H1 (cell line): ENCODE results near the gene RGS6. TPM values are rescaled to one million over a fixed set of nuclear protein-coding genes. Genes with fewer than 3 reads are reported as not detected.

ENCODE experiments used
- CBX8 ChIP-seq: fragments of 300-800, 300-1000 bp; sonication (generic); IDR thresholded peaks from 2 replicates; pipeline ENCODE4 v1.7.1; 2016; ENCODE audit warnings: low read depth, low read length, borderline replicate concordance
- FOSL1 ChIP-seq: IDR thresholded peaks from 2 replicates; pipeline ENCODE4 v1.6.1; 2011; ENCODE audit warnings: mild to moderate bottlenecking, low read depth, low read length, moderate library complexity; ENCODE audit not compliant: insufficient read depth
- JUND ChIP-seq: IDR thresholded peaks from 2 replicates; pipeline ENCODE4 v1.6.1; 2011; ENCODE audit warnings: mild to moderate bottlenecking, improper control_type of control experiment, low read length
- PHF8 ChIP-seq: fragments of 200-600 bp; sonication (generic); conservative IDR thresholded peaks from 2 replicates; pipeline ENCODE4 v1.7.1; 2012; ENCODE audit warnings: low read depth, mild to moderate bottlenecking, inconsistent platforms, low read length, moderate library complexity
- POLR2AphosphoS5 ChIP-seq: IDR thresholded peaks from 2 replicates; pipeline ENCODE4 v1.6.1; 2011; ENCODE audit warnings: low read depth, low read length
- RAD21 ChIP-seq, 2 experiments: IDR thresholded peaks in 1 of 2; conservative IDR thresholded peaks in 1 of 2; 2 replicates each; pipeline ENCODE4 v1.6.1; 2011; ENCODE audit warnings: low read depth in 2 of 2, low read length in 2 of 2, improper control_type of control experiment in 1 of 2, inconsistent platforms in 1 of 2, mild to moderate bottlenecking in 1 of 2, moderate library complexity in 1 of 2
- RFX5 ChIP-seq: IDR thresholded peaks from 2 replicates; pipeline ENCODE4 v1.6.1; 2011; ENCODE audit warnings: low read depth, low read length, improper control_type of control experiment, borderline replicate concordance
- RXRA ChIP-seq: IDR thresholded peaks from 2 replicates; pipeline ENCODE4 v1.6.1; 2011; ENCODE audit warnings: low read depth, mild to moderate bottlenecking, low read length, moderate library complexity; ENCODE audit not compliant: insufficient read depth
- SP4 ChIP-seq: IDR thresholded peaks from 2 replicates; pipeline ENCODE4 v1.6.1; 2012; ENCODE audit warnings: low read length, inconsistent platforms
- SUZ12 ChIP-seq: fragments of 200-600 bp; sonication (generic); IDR thresholded peaks from 2 replicates; pipeline ENCODE4 v1.6.1; 2012; ENCODE audit warnings: mild to moderate bottlenecking, inconsistent platforms, low read length, moderate library complexity, mixed read lengths
- TAF7 ChIP-seq: optimal IDR thresholded peaks from 2 replicates; pipeline ENCODE3; 2011; ENCODE audit warnings: low read depth, mild to moderate bottlenecking, inconsistent platforms, low read length, moderate library complexity, borderline replicate concordance
- TCF12 ChIP-seq: IDR thresholded peaks from 2 replicates; pipeline ENCODE4 v1.6.1; 2011; ENCODE audit warnings: low read depth, mild to moderate bottlenecking, low read length
- polyA plus RNA-seq, 7 experiments: library from polyadenylated mRNA; depleted of rRNA in 3 of 7; stranded (reverse) in 5 of 7; unstranded in 2 of 7; fragments of >200 nt in 5 of 7; fragments of 200-250 nt in 2 of 7; gene quantifications; 1 replicate in 5 of 7; 2 replicates in 1 of 7; 4 replicates in 1 of 7; pipeline versions ENCODE4 v1.2.1 to v1.2.3, GENCODE V29; 2011 to 2013; ENCODE audit warnings: missing spikeins in 2 of 7, mixed read lengths in 2 of 7
- total RNA-seq: library from RNA; stranded (reverse); fragmentation: NEBNext Ultra II Directional; extraction: Animal tissue kit (Norgen Biotek cat#: 25700); gene quantifications from 2 replicates; pipeline ENCODE4 v1.2.1, GENCODE V29; 2021

The RGS6 gene
- total and polyA plus RNA-seq, 2 of the 8 experiments (the other 6 are each of a cell fraction or from before 2014, with no cell fraction given) = 0.26 to 1.1 TPM

DNA sequence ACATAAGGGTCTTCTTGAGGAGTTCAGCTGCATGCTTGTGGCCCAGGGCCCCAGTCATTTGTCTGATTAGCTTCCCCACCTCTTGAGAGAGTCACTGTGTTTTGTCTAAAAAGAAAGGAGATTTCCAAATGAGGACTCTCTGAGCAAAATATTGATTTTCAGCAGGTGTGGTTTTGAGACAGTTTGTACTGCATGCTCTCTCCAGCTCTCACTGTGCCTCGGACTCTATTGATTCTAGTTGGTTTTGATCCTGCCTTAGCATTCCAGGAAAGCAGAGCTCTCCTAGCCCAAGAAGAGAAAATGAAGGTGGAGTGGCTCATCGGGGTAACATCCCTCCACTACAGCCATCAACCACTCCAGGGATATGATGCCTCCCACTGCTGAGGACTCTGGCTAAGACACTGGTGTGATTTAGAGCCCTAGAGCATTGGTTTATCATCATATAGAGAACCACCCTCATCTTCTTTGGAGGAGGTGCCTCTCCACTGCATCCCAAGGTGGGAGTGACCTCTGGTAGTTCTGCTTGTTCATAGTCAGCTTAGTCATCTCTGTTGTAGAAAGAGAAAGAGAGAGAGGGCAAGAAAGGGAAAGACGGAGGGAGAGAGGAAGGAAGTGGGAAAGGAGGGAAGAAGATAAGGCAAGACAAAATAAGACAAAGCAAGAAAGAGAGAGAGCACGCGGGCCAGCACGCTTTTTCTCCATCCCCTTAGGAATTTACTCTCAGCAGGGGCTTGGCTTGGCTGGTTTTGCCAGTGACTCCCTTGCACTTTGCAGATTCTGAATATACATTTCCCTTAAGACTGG lies 596.0 kb downstream of the RGS6 start (continued):
- no peak for TF ChIP-seq PHF8
- no peak for TF ChIP-seq RXRA
- no peak for TF ChIP-seq TCF12
- no peak for TF ChIP-seq SP4
- no peak for TF ChIP-seq RFX5
- no peak for TF ChIP-seq JUND
- no peak for TF ChIP-seq RAD21 (IDR thresholded peaks at IDR 0.05 in 1 of 2, conservative IDR thresholded peaks at IDR 0.05 in 1 of 2; ENCODE audit: low read depth in 2 of 2, low read length in 2 of 2)
- TF ChIP-seq POLR2AphosphoS5 = no peak
- no peak for TF ChIP-seq CBX8
- TF ChIP-seq FOSL1 = no peak
- TF ChIP-seq TAF7 = no peak
- no peak for TF ChIP-seq SUZ12
